SU-DHL-6 (cell line): Measurements from ENCODE around the gene SIAE.

Experiments
- H2AFZ ChIP-seq: fragments of 200-600 bp; sonication (generic); 2 replicates; pipeline ENCODE4 v1.6.1; 2014; ENCODE audit warnings: low read depth, mild to moderate bottlenecking, moderate library complexity, mixed read lengths, antibody characterized with exemption, low read length; ENCODE audit not compliant: severe bottlenecking
- H3F3A ChIP-seq: fragments of 200-600 bp; shearing (Covaris generic); 2 replicates; pipeline ENCODE4 v1.6.0; 2016; ENCODE audit warnings: antibody characterized with exemption, mild to moderate bottlenecking; ENCODE audit not compliant: insufficient read depth
- H3K27ac ChIP-seq: fragments of 200-600 bp; sonication (generic); 2 replicates; pipeline ENCODE4 v1.5.1; 2016; ENCODE audit warnings: low read depth, mild to moderate bottlenecking, low read length, moderate library complexity, mixed read lengths
- H3K27me3 ChIP-seq: fragments of 200-600 bp; sonication (generic), shearing (Covaris generic); 2 replicates; pipeline ENCODE4 v1.6.0; 2014; ENCODE audit warnings: mild to moderate bottlenecking, low read length
- H3K36me3 ChIP-seq: fragments of 200-600 bp; sonication (generic); 2 replicates; pipeline ENCODE4 v1.6.1; 2014; ENCODE audit warnings: mild to moderate bottlenecking, low read length, mixed read lengths
- H3K4me2 ChIP-seq: fragments of 300-600, 200-600 bp; shearing (Covaris generic), sonication (generic); 2 replicates; pipeline ENCODE4 v1.6.0; 2014; ENCODE audit warnings: low read length, low read depth, mild to moderate bottlenecking; ENCODE audit not compliant: poor library complexity, severe bottlenecking
- H3K4me3 ChIP-seq: fragments of 200-600 bp; sonication (generic); 2 replicates; pipeline ENCODE4 v1.5.1; 2014; ENCODE audit warnings: antibody characterized with exemption, low read length, mild to moderate bottlenecking, mixed read lengths; ENCODE audit not compliant: insufficient read depth, poor library complexity, severe bottlenecking
- H3K79me2 ChIP-seq: fragments of 200-600 bp; sonication (generic); 2 replicates; pipeline ENCODE4 v1.6.1; 2014; ENCODE audit warnings: mild to moderate bottlenecking, low read length, moderate library complexity; ENCODE audit not compliant: insufficient read depth
- H3K9ac ChIP-seq: fragments of 200-600 bp; sonication (generic); 2 replicates; pipeline ENCODE4 v1.7.0; 2014; ENCODE audit warnings: mild to moderate bottlenecking, low read length
- H3K9me2 ChIP-seq: fragments of 200-600 bp; sonication (generic); replicated peaks from 2 replicates; pipeline ENCODE4 v1.6.1; 2014; ENCODE audit warnings: low read length; ENCODE audit not compliant: insufficient read depth
- H3K9me3 ChIP-seq: fragments of 200-600 bp; sonication (generic); 2 replicates; pipeline ENCODE4 v1.6.1; 2014; ENCODE audit warnings: low read length, mixed read lengths; ENCODE audit not compliant: insufficient read depth
- H4K20me1 ChIP-seq: fragments of 200-600 bp; sonication (generic); 2 replicates; pipeline ENCODE4 v1.6.1; 2014; ENCODE audit warnings: low read depth, mild to moderate bottlenecking, antibody characterized with exemption, low read length, moderate library complexity, mixed read lengths
- CTCF ChIP-seq: fragments of 200-600 bp; sonication (generic); IDR thresholded peaks from one replicate; pipeline ENCODE4 v1.5.1; 2017; ENCODE audit warnings: antibody characterized with exemption, mild to moderate bottlenecking, low read length, moderate library complexity; ENCODE audit not compliant: insufficient read depth, poor library complexity, severe bottlenecking
- EZH2phosphoT487 ChIP-seq: fragments of 200-600 bp; sonication (generic), shearing (Covaris generic); conservative IDR thresholded peaks from 2 replicates; pipeline ENCODE4 v1.6.1; 2018; ENCODE audit warnings: mild to moderate bottlenecking, antibody characterized with exemption, low read length, moderate library complexity, mixed read lengths

The SIAE gene

DNA sequence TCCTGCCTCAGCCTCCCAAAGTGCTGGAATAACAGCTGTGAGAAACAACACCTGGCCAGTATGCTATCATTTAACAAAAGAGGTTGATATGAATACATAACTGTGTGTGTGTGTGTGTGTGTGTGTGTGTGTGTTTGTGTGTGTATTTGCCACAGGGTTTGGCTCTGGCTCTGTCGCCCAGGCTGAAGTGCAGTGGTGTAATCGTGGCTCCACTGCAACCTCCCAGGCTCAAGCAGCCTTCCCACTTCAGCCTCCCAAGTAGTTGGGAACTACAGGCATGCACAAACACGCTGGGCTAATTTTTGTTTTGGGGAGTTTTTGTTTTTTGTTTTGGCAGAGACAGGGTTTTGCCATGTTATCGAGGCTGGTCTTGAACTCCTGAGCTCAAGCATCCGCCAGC lies 4.9 kb upstream of the SIAE start:
- Histone ChIP-seq H2AFZ (no peak overlapping the region), H3K9me2 (no peaks in the 10 kb centered on the region), H3K4me3 (no peak overlapping the region), H3K27ac (no peak overlapping the region), H4K20me1 (no peaks in the 10 kb centered on the region), H3K36me3 (no peaks in the 10 kb centered on the region), H3K9me3 (no peaks in the 10 kb centered on the region), H3K79me2 (no peaks in the 10 kb centered on the region), H3K4me2 (no peak overlapping the region), H3K27me3 (no peaks in the 10 kb centered on the region), H3K9ac (no peak overlapping the region), H3F3A (no peaks in the 10 kb centered on the region; the same call in 1 of the 2 replicates)
- no peak for TF ChIP-seq CTCF
- no peak for TF ChIP-seq EZH2phosphoT487

DNA sequence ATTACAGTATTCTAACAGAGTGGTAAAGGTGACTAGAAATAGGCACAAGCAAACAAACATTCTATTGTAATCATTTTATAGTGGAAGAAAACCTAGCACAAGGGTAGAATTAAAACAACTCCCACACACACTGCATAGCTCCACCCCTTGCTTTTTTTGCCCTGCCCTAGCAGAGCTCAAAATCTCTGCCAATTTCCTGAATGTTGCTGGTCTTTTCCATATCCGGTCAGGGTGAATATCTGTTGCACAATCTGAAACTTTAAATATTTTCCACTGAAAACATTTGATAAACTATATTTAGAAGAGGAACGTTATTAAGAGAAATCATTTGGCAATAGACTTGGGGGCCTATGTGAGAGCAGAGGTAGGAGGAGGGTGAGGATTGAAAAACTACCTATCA lies 2.8 kb upstream of the SIAE start:
- H3F3A ChIP-seq, result no peaks in the 10 kb centered on the region; the same call in 1 of the 2 replicates
- H2AFZ ChIP-seq, result no peak overlapping the region
- TF ChIP-seq CTCF (no peak), EZH2phosphoT487 (no peak)
- H3K79me2 ChIP-seq, result no peaks in the 10 kb centered on the region
- no peak overlapping the region for H3K27ac ChIP-seq
- H3K9ac ChIP-seq, result no peak overlapping the region
- no peaks in the 10 kb centered on the region for H3K27me3 ChIP-seq
- no peaks in the 10 kb centered on the region for H3K36me3 ChIP-seq
- no peaks in the 10 kb centered on the region for H4K20me1 ChIP-seq
- H3K4me3 ChIP-seq, result no peak overlapping the region
- no peaks in the 10 kb centered on the region for H3K9me2 ChIP-seq
- H3K4me2 ChIP-seq, result no peak overlapping the region
- no peaks in the 10 kb centered on the region for H3K9me3 ChIP-seq

DNA sequence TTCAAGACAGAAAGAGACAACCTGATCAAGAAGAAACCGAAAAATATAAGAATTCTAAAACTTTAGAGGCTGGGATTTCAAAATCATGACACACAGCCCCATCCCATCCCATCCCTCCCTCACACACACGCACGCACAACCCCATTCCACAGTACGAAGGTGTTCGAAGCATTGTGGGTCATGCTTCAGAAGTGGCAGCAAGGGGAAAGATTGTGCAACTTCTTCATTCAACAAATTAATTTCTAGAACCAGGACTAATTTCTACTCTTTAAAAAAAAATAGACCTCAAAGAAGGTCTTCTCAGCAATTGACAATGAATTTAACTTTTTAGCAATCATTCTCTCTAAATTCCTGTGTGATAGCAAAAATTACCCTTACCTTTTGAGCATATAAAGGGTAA lies 1.0 kb upstream of the SIAE start:
- H3K9ac ChIP-seq, result peak overlapping the region; percentile 75; the same call in 1 of the 2 replicates

More for the DNA sequence above, 1.0 kb upstream of the SIAE start:
- peak overlapping the region; percentile 66 for H3K4me2 ChIP-seq
- H2AFZ ChIP-seq, result peak overlapping the region; percentile 89
- H3K4me3 ChIP-seq, result peak overlapping the region; percentile 72
- H3K36me3 ChIP-seq, result no peaks in the 10 kb centered on the region
- no peaks in the 10 kb centered on the region for H3K9me2 ChIP-seq
- H4K20me1 ChIP-seq, result no peaks in the 10 kb centered on the region
- TF ChIP-seq CTCF (no peak), EZH2phosphoT487 (no peak)
- H3K79me2 ChIP-seq, result no peaks in the 10 kb centered on the region
- no peaks in the 10 kb centered on the region for H3K9me3 ChIP-seq
- H3K27me3 ChIP-seq, result no peaks in the 10 kb centered on the region
- no peaks in the 10 kb centered on the region; the same call in 1 of the 2 replicates for H3F3A ChIP-seq
- H3K27ac ChIP-seq, result no peak overlapping the region
